ENCODE results near the gene RBM8A. TPM values are rescaled to one million over a fixed set of nuclear protein-coding genes. Genes with fewer than 3 reads are reported as not detected.
A peak's percentile ranks its signal among the peaks of the same experiment; 100 is the strongest.

Gene RBM8A
- total and polyA plus RNA-seq, 2 donors (not counting 1 experiment from before 2014, with no cell fraction given), result 137 to 169 TPM

GRCh38 chr1:145959333-145959732, 32.0 kb upstream of the RBM8A start:
- Histone ChIP-seq H3K9ac (ENCODE audit: low read length) (no peak overlapping the region), H4K20me1 (ENCODE audit: control insufficient read depth, insufficient read depth, low read length, poor library complexity, severe bottlenecking) (peaks cover 5% of the 10 kb centered on the region), H3K79me2 (ENCODE audit: control insufficient read depth, insufficient read depth, low read length) (peaks cover 58% of the 10 kb centered on the region), H3K4me3 (ENCODE audit: control extremely low read depth in 1 of 5, extremely low read depth in 1 of 5, insufficient read depth in 1 of 5, low read depth in 2 of 5, low read length in 4 of 5) (no peak overlapping the region), H3K4me2 (replicated peaks; ENCODE audit: low read depth, low read length, poor library complexity, severe bottlenecking) (peak overlapping the region; percentile 89), H3K9me3 (ENCODE audit: control extremely low read depth in 1 of 3, control insufficient read depth in 2 of 3, insufficient read depth in 1 of 3, low read length in 2 of 3) (no peaks in the 10 kb centered on the region), H3K36me3 (replicated peaks in 1 of 2; ENCODE audit: control extremely low read depth in 1 of 2, control insufficient read depth in 1 of 2, extremely low read depth in 1 of 2, insufficient read depth in 2 of 2, low read length in 1 of 2) (peaks cover 0 to 1% of the 10 kb centered on the region in 2 experiments), H3K27ac (ENCODE audit: low read length in 2 of 2) (no peak overlapping the region), H3K27me3 (replicated peaks in 1 of 4; ENCODE audit: control extremely low read depth in 1 of 4, control insufficient read depth in 3 of 4, insufficient read depth in 4 of 4, low read length in 3 of 4) (no peaks in the 10 kb centered on the region), H3K4me1 (ENCODE audit: control insufficient read depth in 2 of 2, insufficient read depth in 2 of 2, low read length in 2 of 2) (peaks cover 59 to 81% of the 10 kb centered on the region in 2 donors), H2AFZ (ENCODE audit: insufficient read depth, low read depth, low read length, poor library complexity, severe bottlenecking) (no peak overlapping the region)
- peak; percentile 22 for DNase-seq
- H3K27me3 Mint-ChIP-seq, result no peaks in the 10 kb centered on the region
- H3K9me3 Mint-ChIP-seq (ENCODE audit: insufficient read depth), result no peaks in the 10 kb centered on the region
- intact Hi-C loops (cut with micrococcal nuclease), result no loop called here
- ChIA-PET POLR2A (interaction anchor here (1.2 to 2.5 kb wide), 2 partner anchors 31 to 32 kb away, joined by 5 to 41 read pairs; partner anchors contain the start of gene RBM8A), CTCF (interaction anchor here (2.3 to 4.4 kb wide), 3 partner anchors 19 to 48 kb away, joined by 7 to 34 read pairs (median 10); partner anchors contain the start of gene RBM8A)
- no peak for TF ChIP-seq EZH2 (IDR thresholded peaks at IDR 0.05; ENCODE audit: borderline replicate concordance, insufficient read depth, low read depth, low read length, poor library complexity, severe bottlenecking)
- TF ChIP-seq CTCF (IDR thresholded peaks at IDR 0.05), result no peak
- ATAC-seq (ENCODE audit: low read depth), result no peak
- peak overlapping the region; percentile 99 for H3K4me3 Mint-ChIP-seq
- peak overlapping the region; percentile 69 for H3K27ac Mint-ChIP-seq
- peaks cover 87% of the 10 kb centered on the region for H3K4me1 Mint-ChIP-seq

GRCh38 chr1:145958734-145959133, 31.4 kb upstream of the RBM8A start:
- H3K9me3 ChIP-seq (ENCODE audit: control extremely low read depth in 1 of 3, control insufficient read depth in 2 of 3, insufficient read depth in 1 of 3, low read length in 2 of 3), result no peaks in the 10 kb centered on the region
- Mint-ChIP-seq H3K27ac (peak overlapping the region; percentile 5), H3K4me3 (peak overlapping the region; percentile 99), H3K4me1 (peaks cover 85% of the 10 kb centered on the region), H3K27me3 (no peaks in the 10 kb centered on the region), H3K9me3 (ENCODE audit: insufficient read depth) (no peaks in the 10 kb centered on the region)
- peak; percentile 24 for DNase-seq
- no peak overlapping the region for H3K9ac ChIP-seq (ENCODE audit: low read length)
- intact Hi-C loops (cut with micrococcal nuclease), result loop anchor here (1.0 kb wide), 5 partner anchors 21 to 40 kb away; partner anchors contain the start of genes PEX11B, RBM8A and TXNIP
- no peak overlapping the region for H3K4me3 ChIP-seq (ENCODE audit: control extremely low read depth in 1 of 5, extremely low read depth in 1 of 5, insufficient read depth in 1 of 5, low read depth in 2 of 5, low read length in 4 of 5)
- H4K20me1 ChIP-seq (ENCODE audit: control insufficient read depth, insufficient read depth, low read length, poor library complexity, severe bottlenecking), result peaks cover 5% of the 10 kb centered on the region
- ChIA-PET POLR2A (interaction anchor here (0.6 to 2.5 kb wide), 5 partner anchors 9 to 93 kb away, joined by 3 to 41 read pairs (median 10); partner anchors contain the start of gene RBM8A), CTCF (interaction anchor here (0.9 to 4.4 kb wide), 11 partner anchors 8 to 113 kb away, joined by 5 to 34 read pairs (median 7); partner anchors contain the start of genes NUDT17, RBM8A and TXNIP)
- peaks cover 55% of the 10 kb centered on the region for H3K79me2 ChIP-seq (ENCODE audit: control insufficient read depth, insufficient read depth, low read length)
- TF ChIP-seq EZH2 (IDR thresholded peaks at IDR 0.05; ENCODE audit: borderline replicate concordance, insufficient read depth, low read depth, low read length, poor library complexity, severe bottlenecking) (no peak), CTCF (IDR thresholded peaks at IDR 0.05) (no peak)
- ATAC-seq (ENCODE audit: low read depth), result no peak
- no peaks in the 10 kb centered on the region for H3K27me3 ChIP-seq (replicated peaks in 1 of 4; ENCODE audit: control extremely low read depth in 1 of 4, control insufficient read depth in 3 of 4, insufficient read depth in 4 of 4, low read length in 3 of 4)
- H2AFZ ChIP-seq (ENCODE audit: insufficient read depth, low read depth, low read length, poor library complexity, severe bottlenecking), result peak overlapping the region; percentile 85
- peak overlapping the region; percentile 90 for H3K4me2 ChIP-seq (replicated peaks; ENCODE audit: low read depth, low read length, poor library complexity, severe bottlenecking)
- no peak overlapping the region for H3K27ac ChIP-seq (ENCODE audit: low read length in 2 of 2)
- peaks cover 1 to 4% of the 10 kb centered on the region in 2 experiments for H3K36me3 ChIP-seq (replicated peaks in 1 of 2; ENCODE audit: control extremely low read depth in 1 of 2, control insufficient read depth in 1 of 2, extremely low read depth in 1 of 2, insufficient read depth in 2 of 2, low read length in 1 of 2)
- peaks cover 55 to 75% of the 10 kb centered on the region in 2 donors for H3K4me1 ChIP-seq (ENCODE audit: control insufficient read depth in 2 of 2, insufficient read depth in 2 of 2, low read length in 2 of 2)
